H1 (cell line): ENCODE results near the gene PRODH2. TPM values are rescaled to one million over a fixed set of nuclear protein-coding genes. Genes with fewer than 3 reads are reported as not detected.

Experiments
- CTCF ChIA-PET: fragments of 300-600 bp; sonication (Branson Sonifier 250); formaldehyde crosslinking; loops from one replicate; lab custom pipeline; 2021; ENCODE audit not compliant: partially characterized antibody; lab: Charles Lee
- POLR2A ChIA-PET: fragments of 300-600 bp; sonication (Branson Sonifier 250); formaldehyde crosslinking; loops from one replicate; lab custom pipeline; 2021; ENCODE audit warnings: inconsistent platforms; ENCODE audit not compliant: partially characterized antibody; lab: Charles Lee
- DNase-seq, 2 experiments: peaks; one replicate each; pipeline versions ENCODE4 v3.0.0 to v3.0.0-alpha.2; 2010 to 2022; ENCODE audit warnings: low spot score in 2 of 2, low read depth in 1 of 2, mixed read lengths in 1 of 2
- FAIRE-seq: peaks from 2 replicates; lab custom pipeline; 2011; peaks lifted over from hg19 to GRCh38; lab: Jason Lieb, UNC
- H2AFZ ChIP-seq: 2 replicates; pipeline ENCODE4 v1.8.1; 2012; ENCODE audit warnings: low read length, inconsistent platforms
- H2AK5ac ChIP-seq: 2 replicates; pipeline ENCODE4 v1.6.1; 2013; ENCODE audit warnings: low read depth, low read length
- H2BK120ac ChIP-seq: replicated peaks from 2 replicates; pipeline ENCODE3; 2013; ENCODE audit warnings: low read depth, low read length, inconsistent platforms
- H2BK12ac ChIP-seq: 2 replicates; pipeline ENCODE4 v1.6.1; 2013; ENCODE audit warnings: low read depth, low read length
- H2BK15ac ChIP-seq: 2 replicates; pipeline ENCODE4 v1.6.1; 2013; ENCODE audit warnings: low read length
- H2BK20ac ChIP-seq: 2 replicates; pipeline ENCODE4 v1.6.1; 2013; ENCODE audit warnings: low read length
- H2BK5ac ChIP-seq: 2 replicates; pipeline ENCODE4 v1.6.1; 2013; ENCODE audit warnings: low read depth, low read length
- H3K14ac ChIP-seq: 2 replicates; pipeline ENCODE4 v1.6.1; 2013; ENCODE audit warnings: inconsistent platforms; ENCODE audit not compliant: insufficient read length
- H3K18ac ChIP-seq: 2 replicates; pipeline ENCODE4 v1.6.1; 2013; ENCODE audit warnings: low read length; ENCODE audit errors: extremely low read depth
- H3K23ac ChIP-seq: 2 replicates; pipeline ENCODE4 v1.6.1; 2013; ENCODE audit warnings: inconsistent platforms; ENCODE audit not compliant: insufficient read length
- H3K23me2 ChIP-seq: 2 replicates; pipeline ENCODE4 v1.6.1; 2013; ENCODE audit warnings: low read depth, low read length
- H3K27ac ChIP-seq: 2 replicates; pipeline ENCODE4 v1.6.1; 2011; ENCODE audit warnings: low read depth, low read length, inconsistent platforms
- H3K27me3 ChIP-seq, 4 experiments: replicated peaks in 1 of 4; 1 replicate in 1 of 4; 2 replicates in 3 of 4; pipeline versions ENCODE4 v1.6.1 to v1.8.1; 2011 to 2013; ENCODE audit warnings: low read length in 3 of 4, mild to moderate bottlenecking in 3 of 4, inconsistent platforms in 2 of 4, mixed read lengths in 2 of 4, moderate library complexity in 1 of 4; ENCODE audit not compliant: control insufficient read depth in 3 of 4, insufficient read depth in 3 of 4; ENCODE audit errors: extremely low read depth in 1 of 4
- H3K36me3 ChIP-seq, 4 experiments: 2 replicates each; pipeline versions ENCODE4 v1.6.1 to v1.8.1; 2011 to 2013; ENCODE audit warnings: mild to moderate bottlenecking in 4 of 4, low read length in 3 of 4, moderate library complexity in 2 of 4, control low read depth in 1 of 4, inconsistent platforms in 1 of 4; ENCODE audit not compliant: insufficient read depth in 4 of 4, control insufficient read depth in 2 of 4
- H3K4ac ChIP-seq: replicated peaks from 2 replicates; pipeline ENCODE3; 2013; ENCODE audit warnings: low read length, low read depth, mixed read lengths, inconsistent platforms; ENCODE audit not compliant: insufficient read length
- H3K4me1 ChIP-seq, 4 experiments: replicated peaks in 1 of 4; 1 replicate in 1 of 4; 2 replicates in 3 of 4; pipeline versions ENCODE4 v1.6.1 to v1.8.1; 2011 to 2013; ENCODE audit warnings: low read length in 3 of 4, inconsistent platforms in 2 of 4, mixed read lengths in 1 of 4; ENCODE audit not compliant: insufficient read depth in 4 of 4, control insufficient read depth in 3 of 4
- H3K4me2 ChIP-seq, 2 experiments: 2 replicates each; pipeline versions ENCODE4 v1.6.1 to v1.8.1; 2011 to 2013; ENCODE audit warnings: low read depth in 2 of 2, low read length in 2 of 2, control low read depth in 1 of 2, inconsistent platforms in 1 of 2, mild to moderate bottlenecking in 1 of 2; ENCODE audit not compliant: insufficient read depth in 1 of 2
- H3K4me3 ChIP-seq, 4 experiments: fragments of 200-600, 300-600 bp in 1 of 4; sonication (generic), shearing (Covaris generic), sonication (Bioruptor Twin) in 1 of 4; 2 replicates each; pipeline versions ENCODE4 v1.5.1 to v1.8.1; 2011 to 2016; ENCODE audit warnings: low read length in 4 of 4, low read depth in 3 of 4, control low read depth in 2 of 4, inconsistent platforms in 2 of 4, mild to moderate bottlenecking in 2 of 4, mixed read lengths in 1 of 4, moderate library complexity in 1 of 4; ENCODE audit not compliant: insufficient read depth in 2 of 4; ENCODE audit errors: extremely low read depth in 1 of 4
- H3K56ac ChIP-seq: replicated peaks from 2 replicates; pipeline ENCODE3; 2013; ENCODE audit warnings: low read depth, mild to moderate bottlenecking, mixed read lengths, low read length, inconsistent platforms; ENCODE audit not compliant: insufficient read length
- H3K79me1 ChIP-seq: 2 replicates; pipeline ENCODE4 v1.6.1; 2013; ENCODE audit warnings: low read depth, low read length, control low read depth
- H3K79me2 ChIP-seq, 2 experiments: 2 replicates each; pipeline versions ENCODE4 v1.6.1 to v1.8.1; 2012 to 2013; ENCODE audit warnings: low read length in 2 of 2, mild to moderate bottlenecking in 2 of 2, inconsistent platforms in 1 of 2; ENCODE audit not compliant: insufficient read depth in 2 of 2, control insufficient read depth in 1 of 2
- H3K9ac ChIP-seq, 4 experiments: replicated peaks in 1 of 4; 1 replicate in 1 of 4; 2 replicates in 3 of 4; pipeline versions ENCODE4 v1.6.1 to v1.8.1; 2011 to 2013; ENCODE audit warnings: low read depth in 3 of 4, low read length in 3 of 4, control low read depth in 2 of 4, mild to moderate bottlenecking in 2 of 4, moderate library complexity in 2 of 4, inconsistent platforms in 1 of 4; ENCODE audit errors: extremely low read depth in 1 of 4
- H3K9me3 ChIP-seq, 2 experiments: 2 replicates each; pipeline versions ENCODE4 v1.6.1 to v1.8.1; 2012 to 2013; ENCODE audit warnings: mild to moderate bottlenecking in 2 of 2, moderate library complexity in 2 of 2, control low read depth in 1 of 2, inconsistent platforms in 1 of 2, low read depth in 1 of 2, low read length in 1 of 2, mixed read lengths in 1 of 2; ENCODE audit not compliant: insufficient read depth in 2 of 2
- H4K20me1 ChIP-seq, 2 experiments: replicated peaks in 1 of 2; 2 replicates each; pipeline versions ENCODE3 to v1.8.1; 2011 to 2013; ENCODE audit warnings: inconsistent platforms in 2 of 2, low read length in 2 of 2, mild to moderate bottlenecking in 1 of 2; ENCODE audit not compliant: insufficient read depth in 2 of 2, control insufficient read depth in 1 of 2
- H4K5ac ChIP-seq: 2 replicates; pipeline ENCODE4 v1.6.1; 2013; ENCODE audit warnings: low read length, low read depth, mixed read lengths, inconsistent platforms; ENCODE audit not compliant: insufficient read length
- H4K8ac ChIP-seq: 2 replicates; pipeline ENCODE4 v1.8.0; 2013; ENCODE audit warnings: mild to moderate bottlenecking, moderate library complexity, low read length, inconsistent platforms; ENCODE audit not compliant: insufficient read depth; ENCODE audit errors: extremely low read depth
- H4K91ac ChIP-seq: replicated peaks from 2 replicates; pipeline ENCODE3; 2013; ENCODE audit warnings: low read length, mixed read lengths, inconsistent platforms; ENCODE audit not compliant: insufficient read length
- BRCA1 ChIP-seq: IDR thresholded peaks from 2 replicates; pipeline ENCODE4 v1.6.1; 2012; ENCODE audit warnings: low read depth, low read length, improper control_type of control experiment
- CHD1 ChIP-seq: IDR thresholded peaks from 2 replicates; pipeline ENCODE4 v1.6.1; 2012; ENCODE audit warnings: low read depth, low read length, improper control_type of control experiment
- EP300 ChIP-seq, 2 experiments: IDR thresholded peaks; 1 replicate in 1 of 2; 2 replicates in 1 of 2; pipeline ENCODE4 v1.6.1; 2011 to 2012; ENCODE audit warnings: low read depth in 2 of 2, low read length in 2 of 2, mild to moderate bottlenecking in 2 of 2, borderline replicate concordance in 1 of 2, inconsistent platforms in 1 of 2, moderate library complexity in 1 of 2
- GTF2F1 ChIP-seq: IDR thresholded peaks from 2 replicates; pipeline ENCODE4 v1.6.1; 2012; ENCODE audit warnings: low read depth, low read length, improper control_type of control experiment, borderline replicate concordance
- MAFK ChIP-seq: IDR thresholded peaks from 2 replicates; pipeline ENCODE4 v1.6.1; 2012; ENCODE audit warnings: low read depth, mild to moderate bottlenecking, improper control_type of control experiment, low read length
- PHF8 ChIP-seq: fragments of 200-600 bp; sonication (generic); conservative IDR thresholded peaks from 2 replicates; pipeline ENCODE4 v1.7.1; 2012; ENCODE audit warnings: low read depth, mild to moderate bottlenecking, inconsistent platforms, low read length, moderate library complexity
- POU5F1 ChIP-seq: IDR thresholded peaks from 2 replicates; pipeline ENCODE4 v1.6.1; 2011; ENCODE audit warnings: low read depth, mild to moderate bottlenecking, low read length, moderate library complexity
- RAD21 ChIP-seq, 2 experiments: IDR thresholded peaks in 1 of 2; conservative IDR thresholded peaks in 1 of 2; 2 replicates each; pipeline ENCODE4 v1.6.1; 2011; ENCODE audit warnings: low read depth in 2 of 2, low read length in 2 of 2, improper control_type of control experiment in 1 of 2, inconsistent platforms in 1 of 2, mild to moderate bottlenecking in 1 of 2, moderate library complexity in 1 of 2
- RFX5 ChIP-seq: IDR thresholded peaks from 2 replicates; pipeline ENCODE4 v1.6.1; 2011; ENCODE audit warnings: low read depth, low read length, improper control_type of control experiment, borderline replicate concordance
- SAP30 ChIP-seq: fragments of 300-600 bp; sonication (generic); IDR thresholded peaks from 2 replicates; pipeline ENCODE4 v1.7.1; 2012; ENCODE audit warnings: low read length, moderate library complexity, mild to moderate bottlenecking, inconsistent platforms; ENCODE audit not compliant: insufficient read depth, insufficient replicate concordance
- SRF ChIP-seq: IDR thresholded peaks from 2 replicates; pipeline ENCODE4 v1.6.1; 2011; ENCODE audit warnings: mild to moderate bottlenecking, low read depth, low read length, moderate library complexity
- WGBS, 2 experiments: shearing (Covaris generic) in 1 of 2; methylation state at CpG; one replicate each; pipeline versions ENCODE4 v1.1.6 to v1.1.7; 2013 to 2015; ENCODE audit warnings: low lambda C conversion rate in 2 of 2, mixed read lengths in 2 of 2, inconsistent platforms in 1 of 2, low coverage in 1 of 2, missing lambda C conversion rate in 1 of 2; ENCODE audit not compliant: insufficient replicate concordance in 2 of 2, insufficient coverage in 1 of 2, insufficient read length in 1 of 2; ENCODE audit errors: extremely low coverage in 1 of 2, missing lambda C conversion rate in 1 of 2; 5-methylcytosine and 5-hydroxymethylcytosine counted together
- polyA plus RNA-seq, 7 experiments: library from polyadenylated mRNA; depleted of rRNA in 3 of 7; stranded (reverse) in 5 of 7; unstranded in 2 of 7; fragments of >200 nt in 5 of 7; fragments of 200-250 nt in 2 of 7; gene quantifications; 1 replicate in 5 of 7; 2 replicates in 1 of 7; 4 replicates in 1 of 7; pipeline versions ENCODE4 v1.2.1 to v1.2.3, GENCODE V29; 2011 to 2013; ENCODE audit warnings: missing spikeins in 2 of 7, mixed read lengths in 2 of 7
- total RNA-seq: library from RNA; stranded (reverse); fragmentation: NEBNext Ultra II Directional; extraction: Animal tissue kit (Norgen Biotek cat#: 25700); gene quantifications from 2 replicates; pipeline ENCODE4 v1.2.1, GENCODE V29; 2021

The PRODH2 gene
- total and polyA plus RNA-seq, 2 of the 8 experiments (the other 6 are each of a cell fraction or from before 2014, with no cell fraction given) = not detected

GRCh38 chr19:35811317-35812219 lies 1.1 kb downstream of the PRODH2 start:
- no peaks in the 10 kb centered on the region for H3K9me3 ChIP-seq
- H2BK120ac ChIP-seq = no peak overlapping the region
- H3K4me2 ChIP-seq = no peak overlapping the region
- H3K27me3 ChIP-seq = no peaks in the 10 kb centered on the region
- H3K79me1 ChIP-seq = no peaks in the 10 kb centered on the region
- H3K4ac ChIP-seq = no peak overlapping the region
- FAIRE-seq = no peak
- H3K14ac ChIP-seq = no peak overlapping the region
- 0 out of 2 replicates have a peak overlapping the region, but pooled peaks have one; percentile 13 for H2AFZ ChIP-seq
- H4K91ac ChIP-seq = no peak overlapping the region
- no peaks in the 10 kb centered on the region for H3K36me3 ChIP-seq
- H3K79me2 ChIP-seq = no peaks in the 10 kb centered on the region
- H3K27ac ChIP-seq = no peak overlapping the region
- no peak overlapping the region for H2AK5ac ChIP-seq
- CTCF ChIA-PET = interaction anchor here (0.8 to 1.5 kb wide), 7 partner anchors 9 to 176 kb away, joined by 3 to 5 read pairs (median 3); partner anchors contain the start of gene LIN37
- no peaks in the 10 kb centered on the region for H4K20me1 ChIP-seq
- H2BK5ac ChIP-seq = 0 out of 2 replicates have a peak overlapping the region, but pooled peaks have one; percentile 35
- H3K23ac ChIP-seq = no peak overlapping the region
- H2BK12ac ChIP-seq = no peak overlapping the region
- H4K5ac ChIP-seq = no peak overlapping the region
- H3K56ac ChIP-seq = no peak overlapping the region
- H3K18ac ChIP-seq = no peak overlapping the region
- DNase-seq = no peak
- 85% methylated on average over 18 of the region's 18 CpGs; no CpG with 5 or more reads in 1 of the 2 experiments for WGBS, 2 experiments
- H4K8ac ChIP-seq = peak overlapping the region; percentile 51; the same call in 1 of the 2 replicates
- no peak overlapping the region for H2BK15ac ChIP-seq
- H3K4me1 ChIP-seq = peaks cover 0 to 6% (median 1%) of the 10 kb centered on the region in 4 experiments; a peak in 4 of 7 replicates
- no peaks in the 10 kb centered on the region for H3K23me2 ChIP-seq
- no peak overlapping the region for H2BK20ac ChIP-seq
- H3K9ac ChIP-seq = no peak overlapping the region
- POLR2A ChIA-PET = interaction anchor here (0.8 to 1.1 kb wide), 2 partner anchors 44 to 71 kb away, joined by 3 read pairs; no protein-coding TSS in a partner anchor
- no peak overlapping the region for H3K4me3 ChIP-seq
- TF ChIP-seq GTF2F1 (no peak), BRCA1 (no peak), POU5F1 (no peak), EP300 (IDR thresholded peaks at IDR 0.05; ENCODE audit: borderline replicate concordance in 1 of 2, low read depth in 2 of 2, low read length in 2 of 2) (no peak), PHF8 (no peak), MAFK (no peak), RAD21 (IDR thresholded peaks at IDR 0.05 in 1 of 2, conservative IDR thresholded peaks at IDR 0.05 in 1 of 2; ENCODE audit: low read depth in 2 of 2, low read length in 2 of 2) (no peak), RFX5 (no peak), SRF (no peak), SAP30 (no peak), CHD1 (no peak)
